ENCODE measurements around the gene APCDD1.

DNA sequence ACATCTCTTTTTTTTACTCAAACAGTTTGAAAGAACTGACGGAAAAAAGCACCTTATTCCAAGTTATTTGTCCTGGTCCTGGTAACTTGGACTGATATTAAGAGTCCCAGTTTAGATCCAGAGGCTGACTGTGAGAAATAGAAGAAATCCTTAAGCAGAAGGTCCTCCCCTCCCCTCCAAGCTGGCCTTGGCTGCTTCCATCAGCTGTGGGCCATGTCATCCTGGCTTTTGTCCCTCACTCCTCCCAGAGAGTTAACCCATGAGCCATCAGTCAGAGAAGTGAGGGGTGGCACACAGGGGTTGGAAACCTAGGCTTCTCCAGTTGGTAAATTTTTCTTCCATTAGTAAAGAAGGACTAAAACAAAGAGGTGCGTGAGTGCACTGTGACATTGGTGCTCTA lies 61.6 kb downstream of the APCDD1 start:
- TF ChIP-seq CTCF (IDR thresholded peaks at IDR 0.05) (no peak), POLR2A (IDR thresholded peaks at IDR 0.05) (no peak)

Data from thyroid gland (tissue), 4 donors.